IMR-90 (cell line): Measurements from ENCODE around the gene SEMA4F. TPM values are rescaled to one million over a fixed set of nuclear protein-coding genes. Genes with fewer than 3 reads are reported as not detected.

Experiments
- ATAC-seq: fragments of 200-7000 bp; cut with Tn5 transposase; 2 replicates; pipeline ENCODE4 v1.9.1; 2020; ENCODE audit warnings: low read depth, mild to moderate bottlenecking, moderate library complexity
- BruUV-seq: library from RNA; stranded (reverse); fragments of 400-500 nt; replicated peaks from 2 replicates; lab custom pipeline; 2021; lab: Mats Ljungman, UMichigan
- CTCF ChIA-PET: fragments of 300-600 bp; formaldehyde crosslinking; extraction: SDS; loops from one replicate; lab custom pipeline; 2021; ENCODE audit warnings: antibody characterized with exemption; lab: Yijun Ruan, JAX
- POLR2A ChIA-PET: fragments of 300-600 bp; sonication (Branson Sonifier 250); formaldehyde crosslinking; loops from one replicate; lab custom pipeline; 2022; ENCODE audit warnings: antibody characterized with exemption; ENCODE audit not compliant: unreplicated experiment; lab: Charles Lee
- DNase-seq: peaks from one replicate; pipeline ENCODE4 v3.0.0; 2013
- H2AFZ ChIP-seq: replicated peaks from 2 replicates; pipeline ENCODE3; 2013; ENCODE audit warnings: low read length, mild to moderate bottlenecking; ENCODE audit not compliant: poor library complexity
- H2AK5ac ChIP-seq: 2 replicates; pipeline ENCODE4 v1.6.1; 2013; ENCODE audit warnings: low read depth, low read length, inconsistent platforms
- H2AK9ac ChIP-seq: replicated peaks from 2 replicates; pipeline ENCODE3; 2013; ENCODE audit warnings: mild to moderate bottlenecking, low read depth, low read length, moderate library complexity; ENCODE audit not compliant: poor library complexity
- H2BK120ac ChIP-seq: 2 replicates; pipeline ENCODE4 v1.6.1; 2013; ENCODE audit warnings: low read depth, low read length, inconsistent platforms
- H2BK15ac ChIP-seq: 3 replicates; pipeline ENCODE4 v1.6.1; 2013; ENCODE audit warnings: low read depth, low read length, inconsistent platforms
- H2BK20ac ChIP-seq: 2 replicates; pipeline ENCODE4 v1.6.1; 2013; ENCODE audit warnings: low read depth, mild to moderate bottlenecking, inconsistent platforms, low read length, moderate library complexity
- H2BK5ac ChIP-seq: 2 replicates; pipeline ENCODE4 v1.6.1; 2013; ENCODE audit warnings: mild to moderate bottlenecking, low read depth, low read length, inconsistent platforms; ENCODE audit not compliant: poor library complexity, severe bottlenecking
- H3K14ac ChIP-seq: replicated peaks from 2 replicates; pipeline ENCODE4 v1.6.1; 2013; ENCODE audit warnings: low read depth, low read length, inconsistent platforms
- H3K18ac ChIP-seq: 2 replicates; pipeline ENCODE4 v1.6.1; 2013; ENCODE audit warnings: low read depth, low read length, control low read depth
- H3K23ac ChIP-seq: 2 replicates; pipeline ENCODE4 v1.6.1; 2013; ENCODE audit warnings: low read depth, low read length, inconsistent platforms
- H3K27ac ChIP-seq: 2 replicates; pipeline ENCODE4 v1.5.1; 2013; ENCODE audit warnings: mild to moderate bottlenecking, control low read depth, low read length; ENCODE audit not compliant: insufficient read depth
- H3K27me3 ChIP-seq: 2 replicates; pipeline ENCODE4 v1.6.1; 2013; ENCODE audit warnings: low read length; ENCODE audit not compliant: control insufficient read depth, insufficient read depth
- H3K36me3 ChIP-seq: 2 replicates; pipeline ENCODE4 v1.6.1; 2013; ENCODE audit warnings: low read length, mixed read lengths; ENCODE audit not compliant: control insufficient read depth, insufficient read depth
- H3K4ac ChIP-seq: 2 replicates; pipeline ENCODE4 v1.6.1; 2013; ENCODE audit warnings: low read depth, low read length, inconsistent platforms
- H3K4me1 ChIP-seq: 2 replicates; pipeline ENCODE4 v1.6.1; 2013; ENCODE audit warnings: low read length, mixed read lengths; ENCODE audit not compliant: control insufficient read depth, insufficient read depth
- H3K4me2 ChIP-seq: 2 replicates; pipeline ENCODE4 v1.6.1; 2013; ENCODE audit warnings: low read depth, mild to moderate bottlenecking, control low read depth, low read length, moderate library complexity
- H3K4me3 ChIP-seq: 2 replicates; pipeline ENCODE4 v1.5.1; 2013; ENCODE audit warnings: low read depth, mild to moderate bottlenecking, control low read depth, low read length, moderate library complexity; ENCODE audit not compliant: insufficient read depth
- H3K56ac ChIP-seq: 2 replicates; pipeline ENCODE4 v1.6.1; 2013; ENCODE audit warnings: low read length, inconsistent platforms; ENCODE audit not compliant: insufficient read depth; ENCODE audit errors: extremely low read depth
- H3K79me1 ChIP-seq, 2 experiments: 2 replicates each; pipeline ENCODE4 v1.6.1; 2013; ENCODE audit warnings: low read length in 2 of 2, inconsistent platforms in 1 of 2, low read depth in 1 of 2
- H3K9ac ChIP-seq: 2 replicates; pipeline ENCODE4 v1.6.1; 2013; ENCODE audit warnings: low read depth, low read length, control low read depth
- H3K9me1 ChIP-seq: 2 replicates; pipeline ENCODE4 v1.6.1; 2013; ENCODE audit warnings: low read length, inconsistent platforms; ENCODE audit not compliant: insufficient read depth
- H3K9me3 ChIP-seq: 2 replicates; pipeline ENCODE4 v1.6.1; 2013; ENCODE audit warnings: low read length; ENCODE audit not compliant: control insufficient read depth, insufficient read depth
- H4K20me1 ChIP-seq: 2 replicates; pipeline ENCODE4 v1.6.1; 2013; ENCODE audit warnings: low read length, inconsistent platforms; ENCODE audit not compliant: insufficient read depth
- H4K5ac ChIP-seq: 2 replicates; pipeline ENCODE4 v1.6.1; 2013; ENCODE audit warnings: mild to moderate bottlenecking, low read depth, low read length, control low read depth
- H4K8ac ChIP-seq, 2 experiments: 2 replicates each; pipeline ENCODE4 v1.6.1; 2013; ENCODE audit warnings: low read depth in 2 of 2, low read length in 2 of 2, control low read depth in 1 of 2, inconsistent platforms in 1 of 2
- H4K91ac ChIP-seq: 2 replicates; pipeline ENCODE4 v1.6.1; 2013; ENCODE audit warnings: low read depth, low read length, inconsistent platforms; ENCODE audit not compliant: insufficient read depth
- CEBPB ChIP-seq: IDR thresholded peaks from 2 replicates; pipeline ENCODE4 v1.6.1; 2012; ENCODE audit warnings: low read depth, low read length, improper control_type of control experiment
- USF2 ChIP-seq: fragments of 150-350 bp; IDR thresholded peaks from 2 replicates; pipeline ENCODE4 v1.6.1; 2017; ENCODE audit warnings: mild to moderate bottlenecking, antibody characterized with exemption, low read length, low read depth
- WGBS, 2 experiments: methylation state at CpG; one replicate each; pipeline versions ENCODE4 v1.1.5 to v1.1.7; 2013; ENCODE audit warnings: missing lambda C conversion rate in 2 of 2; ENCODE audit not compliant: insufficient read length in 1 of 2; ENCODE audit errors: extremely low coverage in 2 of 2; 5-methylcytosine and 5-hydroxymethylcytosine counted together
- dilution Hi-C: fragments of 300-500 bp; cut with HindIII; formaldehyde crosslinking; loops from one replicate; pipeline ENCODE4 v1.14.3; 2018; ENCODE audit warnings: low sequenced_read_pairs; ENCODE audit not compliant: unreplicated experiment
- in situ Hi-C: fragments of 300-500 bp; cut with MboI; formaldehyde crosslinking; loops from 3 replicates; pipeline ENCODE4 v1.14.3; 2019; ENCODE audit warnings: low sequenced_read_pairs, inconsistent platforms, mixed read lengths
- intact Hi-C: fragments of 100-400 bp; cut with micrococcal nuclease; formaldehyde crosslinking; loops from 2 replicates; pipeline ENCODE4 v1.10.0; 2022
- polyA plus RNA-seq, 3 experiments: library from polyadenylated mRNA; depleted of rRNA; stranded (reverse); fragments of >200 nt; gene quantifications; 2 replicates each; pipeline ENCODE4 v1.2.3, GENCODE V29; 2012; ENCODE audit warnings: low replicate concordance in 1 of 3
- total RNA-seq: library from RNA; depleted of rRNA; stranded (reverse); fragments of >200 nt; gene quantifications from 2 replicates; pipeline ENCODE4 v1.2.3, GENCODE V29; 2012

SEMA4F gene
- total and polyA plus RNA-seq, 2 of the 4 experiments (the other 2 are of a cell fraction): 4.7 to 7.5 TPM

GRCh38 chr2:74685408-74685807 is 31.4 kb downstream of the SEMA4F start:
- 0 out of 2 replicates have a peak, but pooled peaks cover 4% of the 10 kb centered on the region for H3K9me1 ChIP-seq
- no peak overlapping the region for H2BK15ac ChIP-seq
- H2BK20ac ChIP-seq: no peak overlapping the region
- no peak for DNase-seq
- no peaks in the 10 kb centered on the region for H3K36me3 ChIP-seq
- WGBS, 2 experiments: no CpG with 5 or more reads among the region's 3 CpGs
- H3K56ac ChIP-seq: no peak overlapping the region
- no peaks in the 10 kb centered on the region for H3K9me3 ChIP-seq
- no peak overlapping the region for H3K9ac ChIP-seq
- no TSS peak for BruUV-seq
- H3K27ac ChIP-seq: no peak overlapping the region
- H2AK5ac ChIP-seq: no peak overlapping the region
- H3K27me3 ChIP-seq: peaks cover 4% of the 10 kb centered on the region; the same call in 1 of the 2 replicates
- no peak overlapping the region for H2AK9ac ChIP-seq
- no peaks in the 10 kb centered on the region for H3K79me1 ChIP-seq
- in situ Hi-C loops (loop anchor here (25.0 kb wide), 2 partner anchors 727 to 927 kb away; no protein-coding TSS in a partner anchor), intact Hi-C loops (no loop called here), dilution Hi-C loops (no loop called here)
- no peak overlapping the region for H3K14ac ChIP-seq
- POLR2A ChIA-PET: no interaction called here
- H2BK5ac ChIP-seq: no peak overlapping the region
- TF ChIP-seq CEBPB (no peak), USF2 (peak; percentile 54; the same call in 1 of the 2 replicates)
- H3K4me1 ChIP-seq: no peaks in the 10 kb centered on the region
- H3K4me3 ChIP-seq: no peak overlapping the region
- no peak overlapping the region for H2AFZ ChIP-seq
- ATAC-seq: no peak
- H4K8ac ChIP-seq: no peak overlapping the region
- no peak overlapping the region for H3K23ac ChIP-seq
- H4K5ac ChIP-seq: no peak overlapping the region
- H3K4ac ChIP-seq: no peak overlapping the region
- CTCF ChIA-PET: no interaction called here
- no peaks in the 10 kb centered on the region for H4K20me1 ChIP-seq
- no peak overlapping the region for H3K18ac ChIP-seq
- H3K4me2 ChIP-seq: no peak overlapping the region
- H4K91ac ChIP-seq: no peak overlapping the region
- no peak overlapping the region for H2BK120ac ChIP-seq
